Measurements from ENCODE around the gene UBR2. TPM values are rescaled to one million over a fixed set of nuclear protein-coding genes. Genes with fewer than 3 reads are reported as not detected.
A peak's percentile ranks its signal among the peaks of the same experiment; 100 is the strongest.
"Not testable (repeated sequence)": the region's sequence is repeated elsewhere in the genome, so short reads cannot be mapped to it uniquely, and the experiment has no call there.

The UBR2 gene
- total RNA-seq, 1 donor from 2014 or later = 32.5 TPM

- no peak for DNase-seq
- intact Hi-C loops (cut with micrococcal nuclease) = no loop called here
- no peak for TF ChIP-seq CTCF (IDR thresholded peaks at IDR 0.05; ENCODE audit: borderline replicate concordance)
- Histone ChIP-seq H3K27ac (replicated peaks) (peak overlapping the region; percentile 79), H3K4me1 (peaks cover 48% of the 10 kb centered on the region), H3K4me3 (no peak overlapping the region), H3K27me3 (ENCODE audit: low read depth) (no peaks in the 10 kb centered on the region), H3K36me3 (peaks cover 42% of the 10 kb centered on the region), H3K9me3 (replicated peaks) (no peaks in the 10 kb centered on the region)
Observed at GRCh38 chr6:42694586-42694985, 130.8 kb downstream of the UBR2 start.

- H3K27me3 ChIP-seq (ENCODE audit: low read depth) = no peaks in the 10 kb centered on the region
- H3K36me3 ChIP-seq = peaks cover 21% of the 10 kb centered on the region
- H3K27ac ChIP-seq (replicated peaks) = peak overlapping the region; percentile 28
- no peak overlapping the region for H3K4me3 ChIP-seq
- H3K4me1 ChIP-seq = peaks cover 43% of the 10 kb centered on the region
- intact Hi-C loops (cut with micrococcal nuclease) = no loop called here
- DNase-seq = no peak
- no peaks in the 10 kb centered on the region for H3K9me3 ChIP-seq (replicated peaks)
- TF ChIP-seq CTCF (IDR thresholded peaks at IDR 0.05; ENCODE audit: borderline replicate concordance) = no peak
Observed at GRCh38 chr6:42696526-42697267, 132.9 kb downstream of the UBR2 start.

- H3K27ac ChIP-seq (replicated peaks) = peak overlapping the region; percentile 28
- no peaks in the 10 kb centered on the region for H3K9me3 ChIP-seq (replicated peaks)
- no peaks in the 10 kb centered on the region for H3K27me3 ChIP-seq (ENCODE audit: low read depth)
- H3K4me3 ChIP-seq = no peak overlapping the region
- H3K4me1 ChIP-seq = peaks cover 39% of the 10 kb centered on the region
- peaks cover 15% of the 10 kb centered on the region for H3K36me3 ChIP-seq
- TF ChIP-seq CTCF (IDR thresholded peaks at IDR 0.05; ENCODE audit: borderline replicate concordance) = no peak
- intact Hi-C loops (cut with micrococcal nuclease) = no loop called here
- DNase-seq = no peak
Observed at GRCh38 chr6:42697268-42697655, 133.4 kb downstream of the UBR2 start.

GRCh38 chr6:42698217-42698616 is 134.4 kb downstream of the UBR2 start:
- TF ChIP-seq CTCF (IDR thresholded peaks at IDR 0.05; ENCODE audit: borderline replicate concordance) = no peak
- Histone ChIP-seq H3K4me1 (peaks cover 29% of the 10 kb centered on the region), H3K36me3 (peaks cover 6% of the 10 kb centered on the region), H3K4me3 (no peak overlapping the region), H3K9me3 (replicated peaks) (no peaks in the 10 kb centered on the region), H3K27me3 (ENCODE audit: low read depth) (no peaks in the 10 kb centered on the region), H3K27ac (replicated peaks) (no peak overlapping the region)
- intact Hi-C loops (cut with micrococcal nuclease) = no loop called here
- no peak for DNase-seq

GRCh38 chr6:42702200-42702599 is 138.4 kb downstream of the UBR2 start:
- H3K27ac ChIP-seq (replicated peaks) = no peak overlapping the region

GRCh38 chr6:42702786-42703185 is 139.0 kb downstream of the UBR2 start:
- H3K4me3 ChIP-seq; DNase-seq; H3K36me3 ChIP-seq; H3K27me3 ChIP-seq (ENCODE audit: low read depth); H3K9me3 ChIP-seq (replicated peaks); H3K4me1 ChIP-seq; H3K27ac ChIP-seq (replicated peaks); intact Hi-C loops (cut with micrococcal nuclease): not testable (repeated sequence)

More at GRCh38 chr6:42702200-42702599, 138.4 kb downstream of the UBR2 start:
- DNase-seq = no peak
- intact Hi-C loops (cut with micrococcal nuclease) = no loop called here
- H3K4me1 ChIP-seq = peaks cover 6% of the 10 kb centered on the region
- H3K9me3 ChIP-seq (replicated peaks) = no peaks in the 10 kb centered on the region
- no peak for TF ChIP-seq CTCF (IDR thresholded peaks at IDR 0.05; ENCODE audit: borderline replicate concordance)
- H3K27me3 ChIP-seq (ENCODE audit: low read depth) = no peaks in the 10 kb centered on the region
- no peaks in the 10 kb centered on the region for H3K36me3 ChIP-seq
- H3K4me3 ChIP-seq = no peak overlapping the region
